Mucosa of descending colon (tissue), 3 donors: ENCODE measurements around the gene TLK2. TPM values are rescaled to one million over a fixed set of nuclear protein-coding genes. Genes with fewer than 3 reads are reported as not detected.

Experiments used
- ATAC-seq: fragments of 200-7000 bp; cut with Tn5 transposase; one replicate; pipeline ENCODE4 v1.9.1; 2020; ENCODE audit warnings: mild to moderate bottlenecking, moderate library complexity
- DNase-seq, 3 donors: peaks; one replicate each; pipeline ENCODE4 v3.0.0-alpha.2; 2020
- H3K36me3 ChIP-seq: fragments of 200-600 bp; one replicate; pipeline ENCODE4 v1.8.0; 2021; ENCODE audit warnings: low read depth, mild to moderate bottlenecking
- H3K4me1 ChIP-seq: fragments of 200-600 bp; one replicate; pipeline ENCODE4 v1.8.0; 2021; ENCODE audit warnings: low read depth, mild to moderate bottlenecking
- H3K4me3 ChIP-seq: fragments of 200-600 bp; one replicate; pipeline ENCODE4 v1.8.0; 2021; ENCODE audit warnings: mild to moderate bottlenecking
- H3K9me3 ChIP-seq: fragments of 200-600 bp; one replicate; pipeline ENCODE4 v1.8.0; 2021; ENCODE audit warnings: mild to moderate bottlenecking
- intact Hi-C, 2 donors: fragments of 100-400 bp; cut with DNase I in 1 of 2; cut with micrococcal nuclease in 1 of 2; formaldehyde crosslinking; loops; one replicate each; pipeline versions ENCODE4 v1.11.0 to v1.11.1; 2022; cut with DNase I, micrococcal nuclease
- total RNA-seq, 3 donors: library from RNA; stranded (reverse); fragmentation: NEBNext Ultra II Directional in 2 of 3; extraction: Animal tissue kit (Norgen Biotek cat#: 25700) in 2 of 3; gene quantifications; one replicate each; pipeline versions ENCODE4 v1.2.1 to v1.2.4, GENCODE V29; 2021 to 2023
- TF ChIP-seq, protein P1 (sequence below): fragments of 200-600 bp; IDR thresholded peaks from one replicate; pipeline ENCODE4 v1.8.0; 2022; ENCODE audit warnings: antibody characterized with exemption, mild to moderate bottlenecking
- donor health status: DM: no; HTN: no; CAD: no; lungs with moderate emphysema.
- donor health status: DM: no; HTN: no; CAD: no.
- donor health status: DM: no; HTN: yes; CAD: no.

The TLK2 gene
- total RNA-seq, 3 donors from 2014 or later, result 39.6 to 55.0 (median 47.0) TPM

DNA sequence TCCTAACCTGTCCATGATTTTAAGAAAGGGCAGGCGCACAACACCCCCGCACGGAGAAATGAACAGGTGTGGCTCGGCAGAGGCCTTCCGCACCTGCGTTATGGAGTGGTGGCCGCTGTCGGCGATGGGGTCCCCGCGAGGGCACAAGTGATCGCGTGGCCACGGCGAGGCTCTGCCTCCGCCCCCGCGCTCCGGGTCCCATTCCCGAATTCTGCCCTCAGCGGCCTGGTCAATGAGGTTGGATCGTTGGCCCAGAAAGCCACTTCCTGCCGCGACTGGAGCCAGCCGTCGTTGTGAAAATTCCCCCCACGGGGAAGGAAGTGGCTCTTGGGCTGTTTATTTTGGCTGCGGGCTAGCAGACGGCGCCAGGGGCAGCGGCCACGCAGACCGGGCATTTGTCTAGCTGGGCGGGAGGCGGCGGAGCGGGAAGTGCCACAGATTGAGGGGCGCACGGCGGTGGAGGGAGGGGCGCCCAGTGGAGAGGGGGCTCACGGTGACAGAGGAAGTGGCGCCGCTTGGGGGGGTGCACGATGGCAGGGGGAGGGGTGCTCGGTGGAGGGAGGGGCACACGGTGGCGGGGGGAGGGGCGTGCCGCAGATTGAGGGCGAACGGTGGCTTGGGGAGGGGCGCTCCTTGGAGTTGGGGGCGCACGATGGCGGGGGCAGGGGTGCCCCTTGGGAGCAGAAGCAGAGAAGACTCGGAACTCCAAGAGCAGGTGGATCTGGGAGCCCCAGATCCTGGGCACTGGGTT lies 173.8 kb downstream of the TLK2 start:
- DNase-seq (peak; percentile 50 to 69 (median 68)), ATAC-seq (peak; percentile 68)
- intact Hi-C loops, result no loop called here
- H3K9me3 ChIP-seq, result no peaks in the 10 kb centered on the region
- H3K4me1 ChIP-seq, result peaks cover 13% of the 10 kb centered on the region
- TF ChIP-seq, protein P1, sequence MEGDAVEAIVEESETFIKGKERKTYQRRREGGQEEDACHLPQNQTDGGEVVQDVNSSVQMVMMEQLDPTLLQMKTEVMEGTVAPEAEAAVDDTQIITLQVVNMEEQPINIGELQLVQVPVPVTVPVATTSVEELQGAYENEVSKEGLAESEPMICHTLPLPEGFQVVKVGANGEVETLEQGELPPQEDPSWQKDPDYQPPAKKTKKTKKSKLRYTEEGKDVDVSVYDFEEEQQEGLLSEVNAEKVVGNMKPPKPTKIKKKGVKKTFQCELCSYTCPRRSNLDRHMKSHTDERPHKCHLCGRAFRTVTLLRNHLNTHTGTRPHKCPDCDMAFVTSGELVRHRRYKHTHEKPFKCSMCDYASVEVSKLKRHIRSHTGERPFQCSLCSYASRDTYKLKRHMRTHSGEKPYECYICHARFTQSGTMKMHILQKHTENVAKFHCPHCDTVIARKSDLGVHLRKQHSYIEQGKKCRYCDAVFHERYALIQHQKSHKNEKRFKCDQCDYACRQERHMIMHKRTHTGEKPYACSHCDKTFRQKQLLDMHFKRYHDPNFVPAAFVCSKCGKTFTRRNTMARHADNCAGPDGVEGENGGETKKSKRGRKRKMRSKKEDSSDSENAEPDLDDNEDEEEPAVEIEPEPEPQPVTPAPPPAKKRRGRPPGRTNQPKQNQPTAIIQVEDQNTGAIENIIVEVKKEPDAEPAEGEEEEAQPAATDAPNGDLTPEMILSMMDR, result no peak
- H3K36me3 ChIP-seq, result no peaks in the 10 kb centered on the region
- H3K4me3 ChIP-seq, result no peak overlapping the region

DNA sequence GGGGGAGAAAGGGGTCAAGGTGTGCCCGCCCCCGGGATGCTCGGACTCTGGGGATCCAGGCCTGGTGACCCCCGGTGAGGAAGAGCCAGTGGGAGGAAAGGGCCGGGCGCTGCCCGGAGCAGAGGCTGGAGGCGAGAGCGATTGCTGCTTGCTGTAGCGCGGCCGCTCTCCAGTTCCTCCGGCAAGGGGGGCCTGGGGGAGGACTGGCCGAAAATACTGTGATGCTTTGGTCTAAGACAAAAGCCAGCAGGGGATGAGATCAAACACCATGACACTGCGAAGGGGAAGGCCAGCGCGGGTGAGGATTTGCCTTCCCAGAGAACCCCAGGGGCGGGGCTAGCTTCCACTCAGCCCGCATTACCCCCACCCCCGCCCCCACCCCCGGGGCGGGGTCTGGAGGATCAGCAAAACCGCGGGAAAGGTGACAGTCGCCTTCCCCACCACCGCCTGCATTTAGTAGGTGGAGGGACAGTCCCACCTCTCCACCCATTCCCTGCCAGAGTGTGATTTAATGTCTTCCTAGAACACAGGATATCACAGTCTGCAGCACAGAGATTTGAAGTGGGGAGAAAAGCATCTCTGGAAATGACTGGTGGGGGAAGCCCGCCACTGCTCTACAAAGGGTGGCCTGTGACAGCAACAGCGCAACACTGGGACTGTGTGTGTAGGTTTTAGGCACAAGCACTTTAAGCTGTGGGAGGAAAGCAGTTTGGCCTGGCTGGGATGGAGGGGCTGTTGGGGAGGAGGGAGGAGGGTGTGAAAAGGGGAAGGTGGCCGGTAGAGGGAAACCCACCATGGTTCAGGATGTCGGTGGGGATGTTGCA lies 174.6 kb downstream of the TLK2 start:
- no peaks in the 10 kb centered on the region for H3K9me3 ChIP-seq
- intact Hi-C loops, result no loop called here
- DNase-seq (peak; percentile 68 to 72 (median 72)), ATAC-seq (peak; percentile 63)
- TF ChIP-seq, protein P1, result no peak
- H3K4me1 ChIP-seq, result peaks cover 13% of the 10 kb centered on the region
- H3K4me3 ChIP-seq, result no peak overlapping the region
- no peaks in the 10 kb centered on the region for H3K36me3 ChIP-seq

DNA sequence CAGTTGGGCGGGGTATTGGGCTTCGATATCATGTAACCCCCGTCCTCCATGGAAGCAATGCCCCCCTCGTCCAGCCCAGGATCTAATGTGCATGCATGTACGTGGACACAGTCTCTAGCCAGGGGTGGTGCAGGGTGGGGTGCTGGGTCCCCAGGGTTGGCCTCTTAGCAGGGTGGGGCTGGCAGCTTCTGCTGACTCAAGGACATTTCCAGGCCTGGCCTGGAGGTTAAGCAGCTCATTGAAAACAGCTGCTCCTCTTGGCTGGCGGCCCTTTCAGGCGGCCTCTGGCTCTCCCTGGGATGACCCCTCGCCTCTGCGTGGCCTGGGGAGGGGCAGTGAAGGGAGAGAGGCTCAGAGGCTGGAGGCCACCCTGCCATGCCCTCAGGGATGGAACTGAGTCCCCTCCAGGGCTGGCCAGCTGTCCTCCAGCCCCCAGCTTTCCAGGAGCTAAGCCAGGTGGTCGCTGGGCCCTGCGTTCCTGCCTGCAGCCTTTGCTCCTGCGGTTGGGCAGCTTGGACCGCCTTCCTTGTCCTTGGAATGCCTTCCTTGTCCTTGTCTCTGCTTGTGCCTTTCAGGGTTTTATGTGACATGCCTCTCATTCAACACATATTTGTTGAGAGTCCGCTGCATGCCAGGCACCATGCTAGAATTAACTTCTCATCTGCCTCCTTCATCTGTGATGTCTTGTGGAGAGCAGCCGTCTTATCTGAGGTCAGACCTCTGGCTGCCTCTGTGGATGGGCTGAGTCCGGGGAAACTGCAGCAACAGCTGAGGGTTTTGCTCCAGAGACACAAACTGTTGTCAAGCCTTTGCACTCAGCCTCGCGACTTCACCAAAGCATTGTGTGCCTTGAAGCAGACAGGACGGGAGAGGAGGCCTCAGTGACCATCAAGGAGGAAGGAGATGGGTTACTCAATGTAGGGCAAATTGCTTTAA lies 175.5 kb downstream of the TLK2 start:
- intact Hi-C loops, result no loop called here
- TF ChIP-seq, protein P1, result no peak
- ATAC-seq, result peak; percentile 42
- no peak overlapping the region for H3K4me3 ChIP-seq
- no peaks in the 10 kb centered on the region for H3K9me3 ChIP-seq
- no peaks in the 10 kb centered on the region for H3K36me3 ChIP-seq
- DNase-seq, result peak; percentile 46 to 72 (median 56)
- H3K4me1 ChIP-seq, result peaks cover 10% of the 10 kb centered on the region

DNA sequence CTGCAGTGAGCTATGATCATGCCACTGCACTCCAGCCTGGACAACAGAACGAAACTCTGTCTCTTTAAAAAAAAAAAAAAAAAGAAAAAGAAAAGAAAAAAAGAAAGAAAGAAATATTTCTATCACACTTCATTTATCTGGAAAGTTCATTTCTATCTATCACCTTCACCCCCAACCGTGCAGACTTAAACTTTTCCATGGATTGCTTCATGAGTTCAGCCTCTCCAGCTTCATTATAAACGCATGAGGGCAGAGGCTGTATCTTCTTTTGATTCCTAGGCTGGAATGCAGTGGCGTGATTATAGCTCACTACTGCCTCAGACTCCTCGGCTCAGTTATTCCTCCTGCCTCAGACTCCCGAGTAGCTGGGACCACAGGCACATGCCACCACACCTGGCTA lies 177.0 kb downstream of the TLK2 start:
- H3K4me3 ChIP-seq, result no peak overlapping the region
- H3K36me3 ChIP-seq, result no peaks in the 10 kb centered on the region
- DNase-seq (no peak), ATAC-seq (no peak)
- TF ChIP-seq, protein P1, result no peak
- intact Hi-C loops, result no loop called here
- H3K4me1 ChIP-seq, result peaks cover 10% of the 10 kb centered on the region
- no peaks in the 10 kb centered on the region for H3K9me3 ChIP-seq

DNA sequence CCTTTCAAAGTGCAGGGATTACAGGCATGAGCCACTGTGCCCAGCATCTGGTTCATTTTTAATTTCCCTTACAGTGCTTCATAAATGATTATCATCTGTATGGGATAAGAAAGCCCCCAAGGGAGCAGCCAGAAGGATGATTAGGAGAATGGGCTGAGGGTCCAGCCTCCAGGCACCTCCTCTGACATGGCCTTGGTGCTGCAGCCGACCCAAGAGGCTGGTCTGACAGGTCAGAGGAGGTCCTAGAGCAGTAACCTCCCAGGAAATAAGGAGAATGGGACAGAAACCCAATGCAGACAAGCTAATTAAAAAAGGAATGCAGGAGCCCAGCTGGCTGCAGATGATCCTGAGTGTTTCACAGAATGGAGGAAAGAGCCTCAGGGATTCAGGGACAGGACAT lies 177.8 kb downstream of the TLK2 start:
- DNase-seq, result no peak
- intact Hi-C loops, result no loop called here

More for the DNA sequence above, 177.8 kb downstream of the TLK2 start:
- H3K9me3 ChIP-seq, result no peaks in the 10 kb centered on the region
- no peak for ATAC-seq
- TF ChIP-seq, protein P1, result no peak
- H3K36me3 ChIP-seq, result no peaks in the 10 kb centered on the region
- peaks cover 10% of the 10 kb centered on the region for H3K4me1 ChIP-seq
- H3K4me3 ChIP-seq, result no peak overlapping the region
